IMR-90 (cell line): ENCODE data around the gene SHISA3. TPM values are rescaled to one million over a fixed set of nuclear protein-coding genes. Genes with fewer than 3 reads are reported as not detected.

Experiments used
- ATAC-seq: fragments of 200-7000 bp; cut with Tn5 transposase; 2 replicates; pipeline ENCODE4 v1.9.1; 2020; ENCODE audit warnings: low read depth, mild to moderate bottlenecking, moderate library complexity
- BruUV-seq: library from RNA; stranded (reverse); fragments of 400-500 nt; replicated peaks from 2 replicates; lab custom pipeline; 2021; lab: Mats Ljungman, UMichigan
- CTCF ChIA-PET: fragments of 300-600 bp; formaldehyde crosslinking; extraction: SDS; loops from one replicate; lab custom pipeline; 2021; ENCODE audit warnings: antibody characterized with exemption; lab: Yijun Ruan, JAX
- POLR2A ChIA-PET: fragments of 300-600 bp; sonication (Branson Sonifier 250); formaldehyde crosslinking; loops from one replicate; lab custom pipeline; 2022; ENCODE audit warnings: antibody characterized with exemption; ENCODE audit not compliant: unreplicated experiment; lab: Charles Lee
- DNase-seq: peaks from one replicate; pipeline ENCODE4 v3.0.0; 2013
- H2AFZ ChIP-seq: replicated peaks from 2 replicates; pipeline ENCODE3; 2013; ENCODE audit warnings: low read length, mild to moderate bottlenecking; ENCODE audit not compliant: poor library complexity
- H2AK5ac ChIP-seq: 2 replicates; pipeline ENCODE4 v1.6.1; 2013; ENCODE audit warnings: low read depth, low read length, inconsistent platforms
- H2AK9ac ChIP-seq: replicated peaks from 2 replicates; pipeline ENCODE3; 2013; ENCODE audit warnings: mild to moderate bottlenecking, low read depth, low read length, moderate library complexity; ENCODE audit not compliant: poor library complexity
- H2BK120ac ChIP-seq: 2 replicates; pipeline ENCODE4 v1.6.1; 2013; ENCODE audit warnings: low read depth, low read length, inconsistent platforms
- H2BK15ac ChIP-seq: 3 replicates; pipeline ENCODE4 v1.6.1; 2013; ENCODE audit warnings: low read depth, low read length, inconsistent platforms
- H2BK20ac ChIP-seq: 2 replicates; pipeline ENCODE4 v1.6.1; 2013; ENCODE audit warnings: low read depth, mild to moderate bottlenecking, inconsistent platforms, low read length, moderate library complexity
- H2BK5ac ChIP-seq: 2 replicates; pipeline ENCODE4 v1.6.1; 2013; ENCODE audit warnings: mild to moderate bottlenecking, low read depth, low read length, inconsistent platforms; ENCODE audit not compliant: poor library complexity, severe bottlenecking
- H3K14ac ChIP-seq: replicated peaks from 2 replicates; pipeline ENCODE4 v1.6.1; 2013; ENCODE audit warnings: low read depth, low read length, inconsistent platforms
- H3K18ac ChIP-seq: 2 replicates; pipeline ENCODE4 v1.6.1; 2013; ENCODE audit warnings: low read depth, low read length, control low read depth
- H3K23ac ChIP-seq: 2 replicates; pipeline ENCODE4 v1.6.1; 2013; ENCODE audit warnings: low read depth, low read length, inconsistent platforms
- H3K27ac ChIP-seq: 2 replicates; pipeline ENCODE4 v1.5.1; 2013; ENCODE audit warnings: mild to moderate bottlenecking, control low read depth, low read length; ENCODE audit not compliant: insufficient read depth
- H3K27me3 ChIP-seq: 2 replicates; pipeline ENCODE4 v1.6.1; 2013; ENCODE audit warnings: low read length; ENCODE audit not compliant: control insufficient read depth, insufficient read depth
- H3K36me3 ChIP-seq: 2 replicates; pipeline ENCODE4 v1.6.1; 2013; ENCODE audit warnings: low read length, mixed read lengths; ENCODE audit not compliant: control insufficient read depth, insufficient read depth
- H3K4ac ChIP-seq: 2 replicates; pipeline ENCODE4 v1.6.1; 2013; ENCODE audit warnings: low read depth, low read length, inconsistent platforms
- H3K4me1 ChIP-seq: 2 replicates; pipeline ENCODE4 v1.6.1; 2013; ENCODE audit warnings: low read length, mixed read lengths; ENCODE audit not compliant: control insufficient read depth, insufficient read depth
- H3K4me2 ChIP-seq: 2 replicates; pipeline ENCODE4 v1.6.1; 2013; ENCODE audit warnings: low read depth, mild to moderate bottlenecking, control low read depth, low read length, moderate library complexity
- H3K4me3 ChIP-seq: 2 replicates; pipeline ENCODE4 v1.5.1; 2013; ENCODE audit warnings: low read depth, mild to moderate bottlenecking, control low read depth, low read length, moderate library complexity; ENCODE audit not compliant: insufficient read depth
- H3K56ac ChIP-seq: 2 replicates; pipeline ENCODE4 v1.6.1; 2013; ENCODE audit warnings: low read length, inconsistent platforms; ENCODE audit not compliant: insufficient read depth; ENCODE audit errors: extremely low read depth
- H3K79me1 ChIP-seq, 2 experiments: 2 replicates each; pipeline ENCODE4 v1.6.1; 2013; ENCODE audit warnings: low read length in 2 of 2, inconsistent platforms in 1 of 2, low read depth in 1 of 2
- H3K9ac ChIP-seq: 2 replicates; pipeline ENCODE4 v1.6.1; 2013; ENCODE audit warnings: low read depth, low read length, control low read depth
- H3K9me1 ChIP-seq: 2 replicates; pipeline ENCODE4 v1.6.1; 2013; ENCODE audit warnings: low read length, inconsistent platforms; ENCODE audit not compliant: insufficient read depth
- H3K9me3 ChIP-seq: 2 replicates; pipeline ENCODE4 v1.6.1; 2013; ENCODE audit warnings: low read length; ENCODE audit not compliant: control insufficient read depth, insufficient read depth
- H4K20me1 ChIP-seq: 2 replicates; pipeline ENCODE4 v1.6.1; 2013; ENCODE audit warnings: low read length, inconsistent platforms; ENCODE audit not compliant: insufficient read depth
- H4K5ac ChIP-seq: 2 replicates; pipeline ENCODE4 v1.6.1; 2013; ENCODE audit warnings: mild to moderate bottlenecking, low read depth, low read length, control low read depth
- H4K8ac ChIP-seq, 2 experiments: 2 replicates each; pipeline ENCODE4 v1.6.1; 2013; ENCODE audit warnings: low read depth in 2 of 2, low read length in 2 of 2, control low read depth in 1 of 2, inconsistent platforms in 1 of 2
- H4K91ac ChIP-seq: 2 replicates; pipeline ENCODE4 v1.6.1; 2013; ENCODE audit warnings: low read depth, low read length, inconsistent platforms; ENCODE audit not compliant: insufficient read depth
- BHLHE40 ChIP-seq: fragments of 150-350 bp; IDR thresholded peaks from 2 replicates; pipeline ENCODE4 v1.6.1; 2016; ENCODE audit warnings: mild to moderate bottlenecking, low read depth, low read length
- CEBPB ChIP-seq: IDR thresholded peaks from 2 replicates; pipeline ENCODE4 v1.6.1; 2012; ENCODE audit warnings: low read depth, low read length, improper control_type of control experiment
- CHD1 ChIP-seq: IDR thresholded peaks from 2 replicates; pipeline ENCODE4 v1.6.1; 2012; ENCODE audit warnings: low read depth, low read length, improper control_type of control experiment
- MAFK ChIP-seq: IDR thresholded peaks from 2 replicates; pipeline ENCODE4 v1.6.1; 2012; ENCODE audit warnings: low read depth, low read length, improper control_type of control experiment
- MAZ ChIP-seq: IDR thresholded peaks from 2 replicates; pipeline ENCODE4 v1.6.1; 2012; ENCODE audit warnings: low read depth, mild to moderate bottlenecking, low read length, improper control_type of control experiment, moderate library complexity, borderline replicate concordance
- RAD21 ChIP-seq: IDR thresholded peaks from 2 replicates; pipeline ENCODE4 v1.6.1; 2012; ENCODE audit warnings: low read length, improper control_type of control experiment
- RCOR1 ChIP-seq: IDR thresholded peaks from 2 replicates; pipeline ENCODE4 v1.6.1; 2012; ENCODE audit warnings: mild to moderate bottlenecking, low read length, improper control_type of control experiment; ENCODE audit not compliant: insufficient replicate concordance
- SMC3 ChIP-seq: fragments of 150-350 bp; IDR thresholded peaks from 2 replicates; pipeline ENCODE4 v1.6.1; 2016; ENCODE audit warnings: low read depth, mild to moderate bottlenecking, antibody characterized with exemption, low read length, moderate library complexity
- WGBS, 2 experiments: methylation state at CpG; one replicate each; pipeline versions ENCODE4 v1.1.5 to v1.1.7; 2013; ENCODE audit warnings: missing lambda C conversion rate in 2 of 2; ENCODE audit not compliant: insufficient read length in 1 of 2; ENCODE audit errors: extremely low coverage in 2 of 2; 5-methylcytosine and 5-hydroxymethylcytosine counted together
- dilution Hi-C: fragments of 300-500 bp; cut with HindIII; formaldehyde crosslinking; loops from one replicate; pipeline ENCODE4 v1.14.3; 2018; ENCODE audit warnings: low sequenced_read_pairs; ENCODE audit not compliant: unreplicated experiment
- in situ Hi-C: fragments of 300-500 bp; cut with MboI; formaldehyde crosslinking; loops from 3 replicates; pipeline ENCODE4 v1.14.3; 2019; ENCODE audit warnings: low sequenced_read_pairs, inconsistent platforms, mixed read lengths
- intact Hi-C: fragments of 100-400 bp; cut with micrococcal nuclease; formaldehyde crosslinking; loops from 2 replicates; pipeline ENCODE4 v1.10.0; 2022
- polyA plus RNA-seq, 3 experiments: library from polyadenylated mRNA; depleted of rRNA; stranded (reverse); fragments of >200 nt; gene quantifications; 2 replicates each; pipeline ENCODE4 v1.2.3, GENCODE V29; 2012; ENCODE audit warnings: low replicate concordance in 1 of 3
- total RNA-seq: library from RNA; depleted of rRNA; stranded (reverse); fragments of >200 nt; gene quantifications from 2 replicates; pipeline ENCODE4 v1.2.3, GENCODE V29; 2012
- TF ChIP-seq, protein P1 (sequence below): fragments of 150-350 bp; IDR thresholded peaks from 2 replicates; pipeline ENCODE4 v1.6.1; 2016; ENCODE audit warnings: low read depth, mild to moderate bottlenecking, low read length, moderate library complexity, borderline replicate concordance
- TF ChIP-seq, protein P2 (sequence below): conservative IDR thresholded peaks from 2 replicates; pipeline ENCODE4 v1.5.1; 2012; ENCODE audit warnings: mild to moderate bottlenecking, low read depth, low read length, improper control_type of control experiment

SHISA3 gene
- total and polyA plus RNA-seq, 2 of the 4 experiments (the other 2 are of a cell fraction), result 0.18 to 0.77 TPM

DNA sequence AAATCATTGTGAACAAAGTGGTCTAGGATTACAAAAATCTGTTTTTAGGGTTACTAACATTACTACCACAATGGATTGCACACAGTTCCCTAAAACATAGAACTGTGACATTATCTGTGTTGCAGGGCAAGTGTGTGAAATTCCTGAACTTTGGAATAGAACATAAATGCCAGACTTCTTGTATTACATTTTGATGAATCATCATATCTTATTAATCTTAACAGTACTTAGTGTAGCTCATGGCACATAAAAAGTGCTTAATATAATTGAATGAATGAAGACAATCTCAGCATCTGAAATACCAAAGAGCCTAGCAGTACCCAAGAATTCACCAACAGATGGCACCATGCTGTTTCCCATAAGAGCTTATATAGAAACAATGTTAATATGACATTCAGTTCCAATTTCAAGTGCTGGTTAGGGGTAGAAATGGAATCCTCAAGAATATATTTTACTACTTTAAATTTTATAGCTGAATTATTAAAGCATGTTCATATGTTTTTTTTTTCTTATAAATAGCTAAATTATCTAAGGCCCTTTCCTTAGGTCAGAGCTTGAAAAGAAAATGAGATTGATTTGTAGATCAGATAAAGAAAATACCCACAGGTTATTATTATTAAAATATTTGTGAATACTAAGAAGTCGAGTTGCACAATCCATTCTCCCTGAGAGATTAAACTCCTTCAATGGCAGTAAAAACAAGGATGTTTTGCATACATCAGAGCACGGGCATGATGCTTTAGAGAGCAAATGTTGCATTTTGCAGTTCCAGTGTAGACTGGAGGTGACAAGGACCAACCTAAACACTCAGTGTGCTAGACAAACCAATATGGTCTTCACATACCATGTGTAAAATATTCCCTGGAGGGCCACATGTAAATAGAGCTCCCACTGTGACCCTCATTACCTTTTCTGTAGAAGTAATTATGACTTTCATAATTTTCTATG is 25.7 kb upstream of the SHISA3 start:
- Histone ChIP-seq H2AK5ac (no peak overlapping the region), H3K36me3 (no peaks in the 10 kb centered on the region), H2BK5ac (no peak overlapping the region), H4K91ac (no peak overlapping the region), H3K23ac (no peak overlapping the region), H3K4me1 (no peaks in the 10 kb centered on the region; the same call in 1 of the 2 replicates), H4K5ac (no peak overlapping the region), H3K9me3 (0 out of 2 replicates have a peak, but pooled peaks cover 2% of the 10 kb centered on the region), H3K4me3 (no peak overlapping the region), H3K4ac (no peak overlapping the region), H2BK120ac (no peak overlapping the region; the same call in 1 of the 2 replicates), H4K8ac (no peak overlapping the region), H3K18ac (no peak overlapping the region; the same call in 1 of the 2 replicates), H2AK9ac (no peak overlapping the region), H3K4me2 (no peak overlapping the region), H3K56ac (no peak overlapping the region), H3K27me3 (no peaks in the 10 kb centered on the region), H2AFZ (no peak overlapping the region), H2BK20ac (peak overlapping the region; percentile 53; the same call in 1 of the 2 replicates), H3K9me1 (no peaks in the 10 kb centered on the region), H3K27ac (no peak overlapping the region; the same call in 1 of the 2 replicates), H4K20me1 (no peaks in the 10 kb centered on the region), H2BK15ac (no peak overlapping the region), H3K9ac (no peak overlapping the region), H3K79me1 (no peaks in the 10 kb centered on the region), H3K14ac (no peak overlapping the region)
- ATAC-seq, result peak; percentile 66
- BruUV-seq, result no TSS peak
- DNase-seq, result peak; percentile 60
- POLR2A ChIA-PET, result interaction anchor here (0.5 kb wide), 1 partner anchor 72 kb away, joined by 3 read pairs; no protein-coding TSS in a partner anchor
- dilution Hi-C loops, result no loop called here
- CTCF ChIA-PET, result interaction anchor here (0.5 to 3.8 kb wide), 18 partner anchors 12 to 197 kb away, joined by 3 to 46 read pairs (median 4); no protein-coding TSS in a partner anchor
- TF ChIP-seq SMC3, result peak; percentile 75
- TF ChIP-seq MAFK, result peak; percentile 88
- no peak for TF ChIP-seq CHD1
- TF ChIP-seq RCOR1, result no peak
- TF ChIP-seq CEBPB, result no peak
- TF ChIP-seq, protein P1, sequence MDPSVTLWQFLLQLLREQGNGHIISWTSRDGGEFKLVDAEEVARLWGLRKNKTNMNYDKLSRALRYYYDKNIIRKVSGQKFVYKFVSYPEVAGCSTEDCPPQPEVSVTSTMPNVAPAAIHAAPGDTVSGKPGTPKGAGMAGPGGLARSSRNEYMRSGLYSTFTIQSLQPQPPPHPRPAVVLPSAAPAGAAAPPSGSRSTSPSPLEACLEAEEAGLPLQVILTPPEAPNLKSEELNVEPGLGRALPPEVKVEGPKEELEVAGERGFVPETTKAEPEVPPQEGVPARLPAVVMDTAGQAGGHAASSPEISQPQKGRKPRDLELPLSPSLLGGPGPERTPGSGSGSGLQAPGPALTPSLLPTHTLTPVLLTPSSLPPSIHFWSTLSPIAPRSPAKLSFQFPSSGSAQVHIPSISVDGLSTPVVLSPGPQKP, result no peak
- no peak for TF ChIP-seq BHLHE40
- peak; percentile 69 for TF ChIP-seq RAD21
- no peak for TF ChIP-seq MAZ
- TF ChIP-seq, protein P2, sequence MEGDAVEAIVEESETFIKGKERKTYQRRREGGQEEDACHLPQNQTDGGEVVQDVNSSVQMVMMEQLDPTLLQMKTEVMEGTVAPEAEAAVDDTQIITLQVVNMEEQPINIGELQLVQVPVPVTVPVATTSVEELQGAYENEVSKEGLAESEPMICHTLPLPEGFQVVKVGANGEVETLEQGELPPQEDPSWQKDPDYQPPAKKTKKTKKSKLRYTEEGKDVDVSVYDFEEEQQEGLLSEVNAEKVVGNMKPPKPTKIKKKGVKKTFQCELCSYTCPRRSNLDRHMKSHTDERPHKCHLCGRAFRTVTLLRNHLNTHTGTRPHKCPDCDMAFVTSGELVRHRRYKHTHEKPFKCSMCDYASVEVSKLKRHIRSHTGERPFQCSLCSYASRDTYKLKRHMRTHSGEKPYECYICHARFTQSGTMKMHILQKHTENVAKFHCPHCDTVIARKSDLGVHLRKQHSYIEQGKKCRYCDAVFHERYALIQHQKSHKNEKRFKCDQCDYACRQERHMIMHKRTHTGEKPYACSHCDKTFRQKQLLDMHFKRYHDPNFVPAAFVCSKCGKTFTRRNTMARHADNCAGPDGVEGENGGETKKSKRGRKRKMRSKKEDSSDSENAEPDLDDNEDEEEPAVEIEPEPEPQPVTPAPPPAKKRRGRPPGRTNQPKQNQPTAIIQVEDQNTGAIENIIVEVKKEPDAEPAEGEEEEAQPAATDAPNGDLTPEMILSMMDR, result peak; percentile 70
- in situ Hi-C loops, result no loop called here
- intact Hi-C loops, result loop anchor here (1.0 kb wide), 2 partner anchors 89 to 148 kb away; no protein-coding TSS in a partner anchor
- WGBS, 2 experiments, result no CpG with 5 or more reads among the region's 2 CpGs
